Measurements from ENCODE around the gene SZT2.

DNA sequence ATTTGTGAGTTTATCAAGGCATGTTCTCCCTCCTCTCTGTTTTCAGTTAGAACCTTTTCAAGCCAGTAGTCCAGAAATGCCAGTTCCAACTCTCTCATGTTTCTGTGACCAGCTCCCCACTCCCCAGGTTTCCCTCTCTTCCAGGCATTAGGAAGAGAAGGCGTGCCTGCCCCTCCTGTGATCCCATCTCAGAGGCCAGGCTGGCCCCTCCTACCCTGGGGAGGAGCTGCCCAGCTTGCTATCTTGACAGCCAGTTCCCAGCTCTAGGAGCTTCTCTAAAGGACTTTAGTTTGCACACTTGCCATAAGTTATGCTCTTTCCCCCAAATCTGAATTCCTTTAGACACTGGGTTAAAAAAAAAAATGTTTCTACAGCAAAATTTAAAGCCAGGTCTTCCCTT lies 55.1 kb downstream of the SZT2 start:
- TF ChIP-seq, protein P1, sequence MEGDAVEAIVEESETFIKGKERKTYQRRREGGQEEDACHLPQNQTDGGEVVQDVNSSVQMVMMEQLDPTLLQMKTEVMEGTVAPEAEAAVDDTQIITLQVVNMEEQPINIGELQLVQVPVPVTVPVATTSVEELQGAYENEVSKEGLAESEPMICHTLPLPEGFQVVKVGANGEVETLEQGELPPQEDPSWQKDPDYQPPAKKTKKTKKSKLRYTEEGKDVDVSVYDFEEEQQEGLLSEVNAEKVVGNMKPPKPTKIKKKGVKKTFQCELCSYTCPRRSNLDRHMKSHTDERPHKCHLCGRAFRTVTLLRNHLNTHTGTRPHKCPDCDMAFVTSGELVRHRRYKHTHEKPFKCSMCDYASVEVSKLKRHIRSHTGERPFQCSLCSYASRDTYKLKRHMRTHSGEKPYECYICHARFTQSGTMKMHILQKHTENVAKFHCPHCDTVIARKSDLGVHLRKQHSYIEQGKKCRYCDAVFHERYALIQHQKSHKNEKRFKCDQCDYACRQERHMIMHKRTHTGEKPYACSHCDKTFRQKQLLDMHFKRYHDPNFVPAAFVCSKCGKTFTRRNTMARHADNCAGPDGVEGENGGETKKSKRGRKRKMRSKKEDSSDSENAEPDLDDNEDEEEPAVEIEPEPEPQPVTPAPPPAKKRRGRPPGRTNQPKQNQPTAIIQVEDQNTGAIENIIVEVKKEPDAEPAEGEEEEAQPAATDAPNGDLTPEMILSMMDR (IDR thresholded peaks at IDR 0.05), result no peak
- TF ChIP-seq POLR2A (IDR thresholded peaks at IDR 0.05), result no peak

All from right lobe of liver (tissue), 4 donors.